Gastrocnemius medialis (tissue), 4 donors: ENCODE measurements around the gene HINT3. TPM values are rescaled to one million over a fixed set of nuclear protein-coding genes. Genes with fewer than 3 reads are reported as not detected.

ENCODE experiments used
- ATAC-seq, 2 donors: fragments of 150-250 bp; one replicate each; pipeline ENCODE4 v1.9.1; 2016
- DNase-seq, 2 donors: peaks; one replicate each; pipeline ENCODE4 v3.0.0-alpha.2; 2019
- H3K27ac ChIP-seq, 4 donors: fragments of 200-600 bp; sonication (generic); 1 replicate in 1 of 4; 2 replicates in 3 of 4; pipeline ENCODE4 v1.5.1; 2016 to 2018; ENCODE audit warnings: mild to moderate bottlenecking in 2 of 4, moderate library complexity in 1 of 4
- H3K27me3 ChIP-seq, 3 donors: fragments of 200-600 bp; sonication (generic) in 2 of 3; 1 replicate in 1 of 3; 2 replicates in 2 of 3; pipeline versions ENCODE4 v1.5.1 to v1.6.0; 2016 to 2019; ENCODE audit warnings: mild to moderate bottlenecking in 1 of 3, moderate library complexity in 1 of 3
- H3K36me3 ChIP-seq, 2 donors: fragments of 200-600 bp; sonication (generic) in 1 of 2; one replicate each; pipeline ENCODE4 v1.5.1; 2017 to 2018
- H3K4me1 ChIP-seq, 2 donors: fragments of 200-600 bp; sonication (generic) in 1 of 2; one replicate each; pipeline ENCODE4 v1.5.1; 2016 to 2017; ENCODE audit warnings: mild to moderate bottlenecking in 2 of 2
- H3K4me3 ChIP-seq, 4 donors: fragments of 200-600 bp; sonication (generic) in 3 of 4; 1 replicate in 1 of 4; 2 replicates in 3 of 4; pipeline ENCODE4 v1.5.1; 2016 to 2019; ENCODE audit warnings: mild to moderate bottlenecking in 2 of 4
- H3K9me3 ChIP-seq, 3 donors: fragments of 200-600 bp; sonication (generic) in 2 of 3; 1 replicate in 1 of 3; 2 replicates in 2 of 3; pipeline ENCODE4 v1.5.1; 2016 to 2019
- CTCF ChIP-seq, 5 experiments: fragments of 450-650 bp in 3 of 5; fragments of 200-600 bp in 2 of 5; sonication (generic) in 2 of 5; IDR thresholded peaks in 4 of 5; conservative IDR thresholded peaks in 1 of 5; 1 replicate in 4 of 5; 2 replicates in 1 of 5; pipeline ENCODE4 v1.5.1; 2016 to 2019; ENCODE audit warnings: antibody characterized with exemption in 5 of 5, mild to moderate bottlenecking in 3 of 5, moderate library complexity in 3 of 5
- POLR2A ChIP-seq, 2 donors: fragments of 450-650 bp; IDR thresholded peaks; one replicate each; pipeline ENCODE4 v1.6.1; 2017; ENCODE audit warnings: antibody characterized with exemption in 2 of 2, mild to moderate bottlenecking in 2 of 2, moderate library complexity in 2 of 2
- in situ Hi-C, 4 donors: fragments of 200-750 bp; cut with MboI; loops; one replicate each; pipeline versions ENCODE4 v1.15.0 to v1.8.0; 2017; ENCODE audit warnings: low sequenced_read_pairs in 4 of 4
- intact Hi-C: fragments of 100-400 bp; cut with DNase I; formaldehyde crosslinking; loops from one replicate; pipeline ENCODE4 v1.15.1; 2023; ENCODE audit warnings: low total_unique reads
- total RNA-seq, 4 donors: library from RNA; depleted of rRNA; stranded (reverse); fragments of >200 nt; gene quantifications; one replicate each; pipeline versions ENCODE4 v1.1.0 to v1.2.3, GENCODE V29; 2016

Gene HINT3
- total RNA-seq, 4 donors from 2014 or later = 54.3 to 81.5 (median 67.5) TPM

- Histone ChIP-seq H3K4me1 (peaks cover 18 to 19% of the 10 kb centered on the region in 2 donors), H3K9me3 (no peaks in the 10 kb centered on the region), H3K36me3 (no peaks in the 10 kb centered on the region), H3K27me3 (no peaks in the 10 kb centered on the region), H3K4me3 (no peak overlapping the region), H3K27ac (no peak overlapping the region)
- DNase-seq (no peak), ATAC-seq (no peak)
- TF ChIP-seq CTCF (IDR thresholded peaks at IDR 0.05 in 4 of 5, conservative IDR thresholded peaks at IDR 0.05 in 1 of 5) (no peak), POLR2A (IDR thresholded peaks at IDR 0.05) (no peak)
- intact Hi-C loops = no loop called here
- in situ Hi-C loops = loop anchor here in 3 of 4 donors (5.0 to 25.0 kb wide), 3 partner anchors 99 to 649 kb away; partner anchors contain the start of gene HDDC2 (in 1 of the 3)
These were observed 4.5 kb downstream of the HINT3 start for GRCh38 chr6:125961117-125961516.

- peaks cover 0 to under 1% of the 10 kb centered on the region in 2 donors for H3K36me3 ChIP-seq
- in situ Hi-C loops (loop anchor here in 3 of 4 donors (5.0 to 25.0 kb wide), 3 partner anchors 101 to 651 kb away; partner anchors contain the start of gene HDDC2 (in 1 of the 3)), intact Hi-C loops (no loop called here)
- TF ChIP-seq POLR2A (IDR thresholded peaks at IDR 0.05) (no peak), CTCF (IDR thresholded peaks at IDR 0.05 in 4 of 5, conservative IDR thresholded peaks at IDR 0.05 in 1 of 5) (no peak)
- no peak overlapping the region for H3K27ac ChIP-seq
- H3K27me3 ChIP-seq = no peaks in the 10 kb centered on the region
- ATAC-seq (no peak), DNase-seq (no peak)
- H3K9me3 ChIP-seq = no peaks in the 10 kb centered on the region
- peaks cover 9 to 16% of the 10 kb centered on the region in 2 donors for H3K4me1 ChIP-seq
- no peak overlapping the region for H3K4me3 ChIP-seq
These were observed 6.4 kb downstream of the HINT3 start for GRCh38 chr6:125962900-125963497.

GRCh38 chr6:125963817-125964216, 7.2 kb downstream of the HINT3 start:
- H3K9me3 ChIP-seq = no peaks in the 10 kb centered on the region
- in situ Hi-C loops (loop anchor here in 3 of 4 donors (5.0 to 25.0 kb wide), 3 partner anchors 102 to 652 kb away; partner anchors contain the start of gene HDDC2 (in 1 of the 3)), intact Hi-C loops (no loop called here)
- TF ChIP-seq CTCF (IDR thresholded peaks at IDR 0.05 in 4 of 5, conservative IDR thresholded peaks at IDR 0.05 in 1 of 5) (no peak), POLR2A (IDR thresholded peaks at IDR 0.05) (no peak)
- H3K27me3 ChIP-seq = no peaks in the 10 kb centered on the region
- peaks cover under 1 to 9% of the 10 kb centered on the region in 2 donors for H3K4me1 ChIP-seq
- DNase-seq (no peak), ATAC-seq (no peak)
- no peak overlapping the region for H3K27ac ChIP-seq
- no peak overlapping the region for H3K4me3 ChIP-seq
- peaks cover 0 to 4% of the 10 kb centered on the region in 2 donors for H3K36me3 ChIP-seq

GRCh38 chr6:125966569-125966968, 10.0 kb downstream of the HINT3 start:
- ATAC-seq (no peak), DNase-seq (no peak)
- H3K4me1 ChIP-seq = peaks cover 0 to 9% of the 10 kb centered on the region in 2 donors
- TF ChIP-seq CTCF (IDR thresholded peaks at IDR 0.05 in 4 of 5, conservative IDR thresholded peaks at IDR 0.05 in 1 of 5) (no peak), POLR2A (IDR thresholded peaks at IDR 0.05) (no peak)
- no peaks in the 10 kb centered on the region for H3K27me3 ChIP-seq
- no peak overlapping the region for H3K27ac ChIP-seq
- intact Hi-C loops = no loop called here
- in situ Hi-C loops = loop anchor here in 2 of 4 donors (25.0 kb wide), 2 partner anchors 104 to 654 kb away; partner anchors contain the start of gene HDDC2 (in 1 of the 2)
- no peaks in the 10 kb centered on the region for H3K9me3 ChIP-seq
- no peak overlapping the region for H3K4me3 ChIP-seq
- peaks cover 0 to 4% of the 10 kb centered on the region in 2 donors for H3K36me3 ChIP-seq
